Measurements from ENCODE around the gene PDHA1. TPM values are rescaled to one million over a fixed set of nuclear protein-coding genes. Genes with fewer than 3 reads are reported as not detected.

Gene PDHA1
- polyA plus RNA-seq, 1 of the 3 experiments (the other 2 are of a cell fraction), result 121 TPM

Small RNA genes lying within 50 kb of the gene (small RNA-seq; reads per million reads assigned to genes)
- 0 reads per million in 7 experiments for gene RF00019

Other genes with a start within 250 kb of the PDHA1 start
- 0.08 and 0.23 TPM in 2 replicates for gene ADGRG2, start 221.5 kb upstream of the PDHA1 start, polyA plus RNA-seq (2012; rRNA removed)
- gene MAP3K15, start 171.6 kb downstream of the PDHA1 start, polyA plus RNA-seq (2012; rRNA removed), result 0.05 and 0.07 TPM in 2 replicates

Measured in SK-N-SH (cell line).